ENCODE measurements around the gene SFTPD.

DNA sequence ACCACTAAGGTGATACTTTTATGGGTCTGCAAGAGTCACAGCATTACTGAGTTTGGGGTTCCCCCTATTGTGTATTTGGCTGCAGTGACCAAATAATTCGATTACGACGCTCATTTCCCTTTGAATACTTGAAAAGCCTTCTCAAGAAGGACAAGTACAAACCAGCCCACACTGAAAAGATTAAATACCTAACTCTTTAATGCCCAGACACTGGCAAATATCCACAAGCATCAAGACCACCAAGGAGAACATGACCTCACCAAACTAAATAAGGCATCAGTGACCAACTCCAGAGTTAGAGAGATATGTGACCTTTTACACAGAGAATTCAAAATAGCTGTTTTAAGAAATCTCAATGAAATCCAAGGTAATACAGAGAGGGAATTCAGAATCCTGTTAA lies 31.8 kb upstream of the SFTPD start:
- no peak for TF ChIP-seq POLR2AphosphoS5 (IDR thresholded peaks at IDR 0.05; ENCODE audit: low read depth)
- TF ChIP-seq, protein P1, sequence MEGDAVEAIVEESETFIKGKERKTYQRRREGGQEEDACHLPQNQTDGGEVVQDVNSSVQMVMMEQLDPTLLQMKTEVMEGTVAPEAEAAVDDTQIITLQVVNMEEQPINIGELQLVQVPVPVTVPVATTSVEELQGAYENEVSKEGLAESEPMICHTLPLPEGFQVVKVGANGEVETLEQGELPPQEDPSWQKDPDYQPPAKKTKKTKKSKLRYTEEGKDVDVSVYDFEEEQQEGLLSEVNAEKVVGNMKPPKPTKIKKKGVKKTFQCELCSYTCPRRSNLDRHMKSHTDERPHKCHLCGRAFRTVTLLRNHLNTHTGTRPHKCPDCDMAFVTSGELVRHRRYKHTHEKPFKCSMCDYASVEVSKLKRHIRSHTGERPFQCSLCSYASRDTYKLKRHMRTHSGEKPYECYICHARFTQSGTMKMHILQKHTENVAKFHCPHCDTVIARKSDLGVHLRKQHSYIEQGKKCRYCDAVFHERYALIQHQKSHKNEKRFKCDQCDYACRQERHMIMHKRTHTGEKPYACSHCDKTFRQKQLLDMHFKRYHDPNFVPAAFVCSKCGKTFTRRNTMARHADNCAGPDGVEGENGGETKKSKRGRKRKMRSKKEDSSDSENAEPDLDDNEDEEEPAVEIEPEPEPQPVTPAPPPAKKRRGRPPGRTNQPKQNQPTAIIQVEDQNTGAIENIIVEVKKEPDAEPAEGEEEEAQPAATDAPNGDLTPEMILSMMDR (IDR thresholded peaks at IDR 0.05; ENCODE audit: insufficient read depth, low read length) = no peak
- TF ChIP-seq GABPA (IDR thresholded peaks at IDR 0.05; ENCODE audit: low read depth) = no peak
- no peak for TF ChIP-seq SPI1 (IDR thresholded peaks at IDR 0.05; ENCODE audit: borderline replicate concordance, low read depth)

Data from HL-60 (cell line).